HG03060 (cell line): Measurements from ENCODE around the gene CAMTA1.

Experiments
- ATAC-seq: cut with Tn5 transposase; IDR thresholded peaks from one replicate; pipeline ENCODE4 v1.9.1; 2021; ENCODE audit warnings: low read depth, moderate number of reproducible peaks; ENCODE audit not compliant: unreplicated experiment

The CAMTA1 gene

DNA sequence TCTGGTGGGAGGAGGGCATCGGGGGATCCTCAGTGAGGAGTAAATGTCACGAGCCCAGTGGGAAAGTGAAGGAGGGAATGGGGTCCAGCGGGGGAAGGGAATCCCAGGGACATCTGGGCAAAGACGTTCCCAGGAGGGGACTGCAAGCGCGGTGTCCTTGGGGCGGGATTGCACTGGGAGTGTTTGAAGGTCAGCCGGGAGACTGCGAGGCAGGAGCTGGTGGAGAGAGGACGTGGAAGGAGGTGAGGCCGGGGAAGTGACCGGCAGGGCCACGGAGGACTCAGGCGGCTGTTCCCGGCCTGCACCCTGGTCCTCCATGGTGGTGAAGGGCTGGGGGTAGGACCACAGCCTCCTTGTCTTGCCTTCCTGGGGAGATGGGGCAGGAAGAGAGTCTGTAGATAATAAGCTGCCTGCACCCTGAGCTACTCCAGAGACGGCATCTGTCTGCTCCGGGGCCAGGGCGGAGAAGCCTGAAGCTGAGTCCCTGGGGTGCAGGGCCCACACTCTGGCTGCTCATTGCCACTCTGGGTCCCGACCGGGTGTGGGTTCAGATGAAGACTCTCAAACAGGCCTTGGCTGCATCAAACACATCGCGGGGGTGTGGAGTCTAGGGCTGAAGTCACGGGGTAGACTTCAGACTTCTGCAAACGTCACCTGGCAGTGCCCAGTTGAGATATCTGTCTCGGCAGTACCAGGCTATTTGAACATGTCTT, 264.8 kb downstream of the CAMTA1 start:
- ATAC-seq, result no peak

DNA sequence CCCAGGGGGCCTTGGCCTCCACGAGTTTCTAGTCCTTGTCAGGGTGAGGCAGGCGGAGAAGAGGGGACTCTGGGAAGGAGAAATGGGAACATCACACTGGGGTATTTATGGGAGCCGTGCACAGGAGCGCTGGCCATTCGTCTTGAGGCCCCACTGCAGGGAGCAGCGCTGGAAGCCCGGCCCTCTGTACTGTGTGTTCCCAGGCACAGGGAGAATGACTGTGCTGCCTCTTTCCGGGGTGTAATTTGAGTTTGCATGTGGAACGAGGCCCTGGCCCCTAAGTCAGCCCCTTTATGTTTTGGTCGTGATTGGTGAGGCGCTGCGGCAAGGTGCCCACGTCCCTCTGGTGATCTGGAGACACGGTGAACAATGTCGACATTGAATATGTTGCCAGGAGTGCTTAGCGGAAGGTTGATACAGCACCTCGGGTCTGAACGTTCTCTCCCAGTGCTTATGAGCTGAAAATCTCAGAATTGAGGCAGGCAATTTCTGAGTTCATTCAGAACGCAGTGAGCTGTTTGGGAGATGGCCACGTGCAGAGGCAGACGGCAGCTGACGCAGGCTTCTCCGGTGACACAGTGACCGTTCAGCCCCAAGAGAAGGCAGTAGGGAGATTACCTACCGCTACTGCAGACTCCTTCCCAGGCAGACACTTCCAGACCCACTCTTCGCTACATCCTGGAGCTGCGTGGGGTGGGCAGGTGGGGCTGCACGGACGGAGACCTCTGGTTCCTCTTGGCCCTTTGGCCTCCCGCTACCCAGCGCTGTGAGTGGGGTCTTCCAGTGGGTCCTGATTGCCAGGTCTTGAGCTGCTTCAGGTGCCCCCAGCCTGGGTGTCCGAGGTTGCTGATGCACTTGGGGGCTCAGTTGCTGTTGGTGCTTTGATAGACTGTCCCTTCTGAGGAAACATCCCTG, 265.8 kb downstream of the CAMTA1 start:
- ATAC-seq, result no peak

DNA sequence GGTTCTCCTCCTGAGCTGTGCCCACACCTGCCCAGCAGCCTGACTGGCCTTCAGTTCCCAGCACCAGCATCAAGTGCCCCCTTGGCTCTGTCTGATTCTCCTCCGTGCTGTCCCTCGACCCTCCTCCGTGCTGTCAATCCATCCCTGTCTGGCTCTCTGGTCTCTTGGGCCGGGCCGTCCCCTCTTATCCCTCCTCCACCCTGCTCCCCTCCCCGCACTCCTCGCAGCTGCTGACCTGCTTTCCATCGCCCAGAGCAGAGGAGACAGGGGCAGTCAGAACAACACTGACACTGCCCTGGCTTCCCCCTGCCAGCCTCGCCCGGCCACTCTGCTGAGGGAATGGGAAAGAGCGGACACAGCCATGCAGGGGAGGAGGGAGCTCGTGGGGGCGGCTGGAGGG, 267.4 kb downstream of the CAMTA1 start:
- no peak for ATAC-seq

- no peak for ATAC-seq
Measured at GRCh38 chr1:7060745-7061144, 275.5 kb downstream of the CAMTA1 start.

GRCh38 chr1:7062346-7063061, 277.2 kb downstream of the CAMTA1 start:
- ATAC-seq, result no peak

- no peak for ATAC-seq
Measured at GRCh38 chr1:7063981-7064380, 278.7 kb downstream of the CAMTA1 start.

- ATAC-seq, result no peak
Measured at GRCh38 chr1:7068552-7068951, 283.3 kb downstream of the CAMTA1 start.

DNA sequence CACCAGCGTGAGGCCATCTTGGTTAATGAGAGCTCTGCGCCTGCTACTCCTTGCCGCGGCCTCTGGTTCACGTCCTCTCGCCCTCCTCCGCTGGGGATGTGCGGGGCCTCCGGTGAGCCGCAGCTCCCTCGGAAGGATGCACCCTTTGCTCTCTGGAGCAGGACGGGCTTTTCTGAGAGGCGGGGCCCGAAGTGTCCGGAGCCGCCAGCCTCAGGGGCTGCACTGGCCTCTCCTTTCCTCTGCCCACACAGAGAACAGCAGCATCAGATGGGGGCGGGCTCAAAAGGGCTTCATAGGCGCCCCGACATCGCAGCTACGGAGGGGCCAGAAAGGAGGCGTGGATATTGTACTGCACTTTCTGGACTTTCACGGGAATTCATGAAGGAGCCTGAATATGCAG, 284.7 kb downstream of the CAMTA1 start:
- no peak for ATAC-seq

- ATAC-seq, result no peak
Measured at GRCh38 chr1:7070389-7071029, 285.3 kb downstream of the CAMTA1 start.

DNA sequence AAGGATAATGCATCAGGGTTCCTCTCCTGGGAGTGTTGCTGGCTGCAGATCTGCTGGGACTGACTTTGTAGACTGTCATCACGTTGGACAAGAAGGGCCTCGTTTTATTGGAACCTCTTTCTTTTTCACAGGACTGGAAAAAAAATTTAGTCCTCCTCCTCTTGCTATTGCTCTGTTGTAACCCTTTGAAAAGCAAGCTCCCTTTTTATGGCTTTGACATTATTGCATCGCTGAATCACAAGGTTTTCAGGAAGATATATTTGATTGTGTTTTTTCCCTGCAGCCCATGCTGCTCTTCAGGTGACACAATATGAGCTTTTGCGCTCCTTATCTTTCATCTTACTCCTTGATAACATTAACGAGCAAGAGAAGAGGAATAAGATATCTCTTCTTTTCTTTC, 290.9 kb downstream of the CAMTA1 start:
- no peak for ATAC-seq

- ATAC-seq, result no peak
Measured at GRCh38 chr1:7076572-7076971, 291.3 kb downstream of the CAMTA1 start.

DNA sequence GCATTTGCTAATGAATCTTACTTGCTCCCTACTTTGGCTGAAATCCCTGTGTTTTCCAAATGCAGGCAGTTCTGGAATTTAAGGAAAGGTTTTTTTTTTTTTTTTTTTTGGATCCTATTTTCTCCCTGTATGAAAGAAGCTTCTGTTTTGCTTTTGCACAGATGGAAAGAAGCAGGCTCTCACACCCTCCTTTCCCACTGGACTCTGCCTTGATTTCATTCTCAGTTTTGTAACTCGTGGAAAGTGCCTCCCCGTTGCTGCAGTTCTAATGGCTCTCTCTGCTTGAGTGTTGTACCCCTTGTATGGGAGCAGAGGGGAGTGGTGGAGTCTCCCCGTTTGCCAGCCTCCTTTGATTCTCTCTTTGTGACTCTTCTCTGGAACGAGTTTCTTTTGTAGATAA, 291.9 kb downstream of the CAMTA1 start:
- ATAC-seq, result no peak

- no peak for ATAC-seq
Measured at GRCh38 chr1:7077970-7078369, 292.7 kb downstream of the CAMTA1 start.

- no peak for ATAC-seq
Measured at GRCh38 chr1:7079637-7080036, 294.4 kb downstream of the CAMTA1 start.

GRCh38 chr1:7084232-7084894, 299.1 kb downstream of the CAMTA1 start:
- no peak for ATAC-seq

- no peak for ATAC-seq
Measured at GRCh38 chr1:7085521-7085920, 300.3 kb downstream of the CAMTA1 start.

DNA sequence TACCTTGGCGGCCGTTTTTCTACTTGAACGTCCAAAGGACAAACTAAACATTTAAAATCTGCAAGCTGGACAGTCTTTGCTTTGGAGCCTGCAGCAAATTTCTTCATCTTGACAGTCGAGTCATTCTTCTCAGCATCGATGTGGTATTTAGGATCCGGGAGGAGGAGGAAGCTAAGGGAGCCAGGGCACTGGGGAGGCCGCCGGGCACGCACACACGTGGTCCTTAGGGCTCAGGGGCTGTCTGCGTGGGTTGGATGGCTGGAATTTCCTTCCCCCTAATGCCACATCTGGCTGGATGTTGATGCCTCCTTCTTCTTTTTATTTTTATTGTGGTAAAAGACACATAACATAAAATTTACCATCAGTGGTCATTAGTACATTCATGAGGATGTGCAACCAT, 300.9 kb downstream of the CAMTA1 start:
- ATAC-seq, result no peak

DNA sequence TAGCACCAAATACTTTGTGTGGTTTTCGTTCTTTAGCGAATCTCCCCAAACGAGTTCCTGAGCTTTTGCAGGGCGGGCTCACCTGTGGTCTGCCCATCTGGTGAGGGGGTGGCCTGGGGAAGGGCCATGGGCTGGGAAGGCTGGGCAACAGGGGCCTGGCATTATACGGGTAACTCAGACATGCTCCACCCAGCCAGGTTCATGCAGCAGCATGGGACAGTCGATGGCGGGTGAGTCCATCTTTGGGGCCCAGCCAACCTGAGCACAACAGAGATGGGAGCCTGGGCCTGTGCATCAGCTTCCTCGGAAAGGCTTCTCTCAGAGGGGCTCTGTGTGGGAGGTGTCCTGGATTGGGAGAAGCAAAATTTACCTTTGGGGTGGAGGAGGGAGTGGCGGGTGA, 302.6 kb downstream of the CAMTA1 start:
- no peak for ATAC-seq

- no peak for ATAC-seq
Measured at GRCh38 chr1:7089497-7089896, 304.2 kb downstream of the CAMTA1 start.

DNA sequence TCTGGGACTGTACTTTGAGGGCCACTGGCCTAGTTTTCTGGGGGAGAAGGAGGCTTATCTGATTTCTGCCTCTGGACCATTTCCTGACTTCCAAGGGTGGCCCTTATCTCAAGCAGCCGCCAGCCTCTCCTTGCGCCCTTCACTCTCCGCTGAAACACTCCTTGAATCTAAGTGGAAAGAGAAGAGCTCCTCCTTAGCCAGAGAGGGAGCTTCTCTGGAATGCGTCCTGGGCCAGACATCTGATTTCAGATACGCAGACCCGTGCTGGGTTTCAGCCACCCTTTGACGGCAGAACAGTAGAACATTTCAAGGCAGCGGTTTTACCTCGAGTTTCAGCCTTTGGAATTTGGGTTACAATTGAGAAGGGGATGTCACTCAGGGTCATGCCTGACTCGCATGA, 308.0 kb downstream of the CAMTA1 start:
- no peak for ATAC-seq
